Measurements from ENCODE around the gene ITGBL1.

ITGBL1 gene

GRCh38 chr13:101697745-101698144 is 245.3 kb downstream of the ITGBL1 start:
- DNase-seq (ENCODE audit: low read depth, low spot score) = no peak

DNA sequence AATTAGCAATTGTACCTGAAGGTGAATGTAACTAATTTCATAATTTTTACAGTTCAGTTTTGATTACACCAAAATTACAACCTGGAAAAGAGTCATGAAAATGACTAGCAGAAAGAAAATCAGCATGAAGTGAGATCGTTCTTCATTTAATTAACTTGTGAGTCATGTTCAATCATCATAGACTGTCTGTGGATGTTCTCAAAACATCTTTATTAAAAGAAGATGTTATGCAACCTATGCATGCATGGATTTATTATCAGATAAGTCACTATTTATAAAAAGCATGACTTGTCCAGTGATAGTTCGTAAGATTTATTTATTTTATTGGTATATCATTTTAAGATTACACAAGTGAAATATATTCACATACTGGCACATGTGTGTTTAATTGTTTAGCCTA is 245.9 kb downstream of the ITGBL1 start:
- no peak for DNase-seq (ENCODE audit: low read depth, low spot score)

GRCh38 chr13:101700598-101700997 is 248.1 kb downstream of the ITGBL1 start:
- no peak for DNase-seq (ENCODE audit: low read depth, low spot score)

DNA sequence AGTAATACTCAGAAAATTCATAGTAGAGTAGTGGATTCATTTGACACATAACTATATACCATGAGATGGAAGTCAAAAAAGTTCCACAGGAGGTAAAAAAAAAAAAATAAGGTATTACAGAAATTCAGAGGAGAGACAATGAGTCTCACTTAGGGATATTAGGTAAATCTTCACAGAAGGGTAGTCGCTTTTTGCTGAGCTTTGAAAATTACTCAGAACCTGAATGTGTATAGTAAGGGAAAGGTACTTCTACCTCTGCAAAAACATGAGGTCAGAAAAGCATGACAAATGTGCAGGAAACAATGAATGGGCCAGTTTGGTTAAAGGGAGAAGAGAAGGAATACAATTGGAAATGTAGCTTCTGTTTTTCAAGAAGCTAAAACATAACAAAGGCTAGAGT is 250.6 kb downstream of the ITGBL1 start:
- DNase-seq (ENCODE audit: low read depth, low spot score) = no peak

DNA sequence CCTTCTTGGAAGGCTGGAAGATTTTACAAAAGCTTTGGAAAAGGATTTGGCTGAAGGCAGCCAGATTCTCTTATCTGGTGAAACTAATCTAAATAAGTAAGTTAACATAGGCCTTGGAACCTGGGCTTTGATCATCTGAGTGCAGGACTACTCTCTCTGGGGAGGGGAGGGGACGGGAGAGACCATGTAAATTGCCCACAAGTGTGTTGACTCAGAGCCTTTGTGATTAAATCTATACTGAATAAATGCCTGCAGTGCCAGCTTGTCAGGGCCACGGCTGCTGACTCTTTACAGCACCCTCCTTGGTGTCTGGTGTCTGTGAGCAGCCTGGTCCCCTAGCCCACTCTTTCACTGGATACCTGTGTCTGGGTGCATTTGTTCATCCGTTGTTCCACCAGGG is 251.4 kb downstream of the ITGBL1 start:
- DNase-seq (ENCODE audit: low read depth, low spot score) = no peak

DNA sequence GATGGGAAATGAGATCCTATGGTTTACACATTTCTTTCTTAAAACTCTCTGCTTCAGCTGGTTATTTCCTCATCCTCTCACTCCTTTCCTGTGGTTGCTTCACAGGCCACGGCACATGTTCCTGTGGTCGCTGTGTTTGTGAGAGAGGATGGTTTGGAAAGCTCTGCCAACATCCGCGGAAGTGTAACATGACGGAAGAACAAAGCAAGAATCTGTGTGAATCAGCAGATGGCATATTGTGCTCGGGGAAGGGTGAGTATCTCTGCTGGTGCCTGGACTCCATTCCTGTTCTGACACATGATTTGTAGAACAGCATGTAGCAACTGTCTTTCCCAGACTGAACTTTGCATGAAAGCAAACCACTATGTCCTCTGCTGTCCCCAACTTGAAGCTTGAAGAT is 254.2 kb downstream of the ITGBL1 start:
- no peak for DNase-seq (ENCODE audit: low read depth, low spot score)

GRCh38 chr13:101707659-101708058 is 255.2 kb downstream of the ITGBL1 start:
- no peak for DNase-seq (ENCODE audit: low read depth, low spot score)

- no peak for DNase-seq (ENCODE audit: low read depth, low spot score)
Measured at GRCh38 chr13:101708115-101708514, 255.6 kb downstream of the ITGBL1 start.

DNA sequence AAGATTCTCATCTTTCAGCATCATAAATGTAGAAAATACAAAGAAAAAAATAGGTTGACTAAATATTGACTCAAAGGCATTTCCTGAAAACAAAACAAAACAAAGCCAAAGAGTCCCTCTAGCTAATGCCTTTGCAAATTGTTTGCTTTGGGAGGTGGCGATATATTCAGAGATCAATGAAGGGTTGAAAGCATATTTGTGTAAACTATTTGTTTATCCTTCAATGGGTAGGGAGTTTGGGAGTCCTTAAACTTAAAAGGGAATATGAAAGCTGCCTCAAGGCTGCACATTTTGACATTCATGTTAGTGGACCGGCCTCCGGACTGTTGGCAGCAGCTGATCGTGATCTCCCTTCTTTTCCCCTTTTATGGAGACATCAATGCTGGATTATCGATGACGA is 257.5 kb downstream of the ITGBL1 start:
- DNase-seq (ENCODE audit: low read depth, low spot score) = no peak

- no peak for DNase-seq (ENCODE audit: low read depth, low spot score)
Measured at GRCh38 chr13:101711307-101712025, 259.0 kb downstream of the ITGBL1 start.

GRCh38 chr13:101712026-101712348 is 259.5 kb downstream of the ITGBL1 start:
- DNase-seq (ENCODE audit: low read depth, low spot score) = no peak

GRCh38 chr13:101714195-101714594 is 261.7 kb downstream of the ITGBL1 start:
- no peak for DNase-seq (ENCODE audit: low read depth, low spot score)

DNA sequence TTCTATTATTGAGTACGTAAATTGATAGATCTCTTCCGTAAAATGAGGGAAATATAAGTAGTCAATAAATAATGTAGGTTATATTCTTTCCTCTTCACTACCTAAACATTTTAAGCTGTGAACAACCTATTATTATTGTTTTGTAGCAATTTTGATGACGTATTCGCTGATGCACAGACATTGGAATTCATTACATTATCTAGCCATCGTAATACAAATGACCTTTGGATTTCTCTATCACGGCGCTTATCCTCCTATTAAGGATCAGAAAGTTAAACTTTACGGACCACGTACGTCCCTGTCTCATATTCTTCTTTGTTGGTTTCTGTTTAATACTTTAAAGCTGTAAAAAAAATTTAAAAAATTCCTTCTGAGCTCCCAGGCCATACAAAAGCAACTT is 264.9 kb downstream of the ITGBL1 start:
- no peak for DNase-seq (ENCODE audit: low read depth, low spot score)

DNA sequence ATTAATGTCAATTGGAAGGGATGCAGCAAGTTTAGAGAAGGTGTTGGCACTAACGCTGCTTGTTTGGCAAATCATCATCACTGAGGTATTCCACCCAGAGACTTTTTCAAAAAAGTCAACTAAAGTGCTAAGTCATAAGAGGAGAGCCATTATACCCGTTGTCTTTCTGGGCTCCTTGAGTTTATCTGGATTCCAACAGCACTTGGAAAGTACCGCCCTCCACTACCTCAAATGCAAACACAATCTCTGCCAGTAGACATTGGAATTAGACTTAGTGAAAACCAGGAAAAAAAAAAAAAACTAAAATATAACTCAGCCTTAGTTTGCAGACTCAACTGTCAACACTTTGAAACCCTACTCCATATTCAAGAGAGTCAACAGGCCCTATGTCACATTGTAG is 266.0 kb downstream of the ITGBL1 start:
- no peak for DNase-seq (ENCODE audit: low read depth, low spot score)

DNA sequence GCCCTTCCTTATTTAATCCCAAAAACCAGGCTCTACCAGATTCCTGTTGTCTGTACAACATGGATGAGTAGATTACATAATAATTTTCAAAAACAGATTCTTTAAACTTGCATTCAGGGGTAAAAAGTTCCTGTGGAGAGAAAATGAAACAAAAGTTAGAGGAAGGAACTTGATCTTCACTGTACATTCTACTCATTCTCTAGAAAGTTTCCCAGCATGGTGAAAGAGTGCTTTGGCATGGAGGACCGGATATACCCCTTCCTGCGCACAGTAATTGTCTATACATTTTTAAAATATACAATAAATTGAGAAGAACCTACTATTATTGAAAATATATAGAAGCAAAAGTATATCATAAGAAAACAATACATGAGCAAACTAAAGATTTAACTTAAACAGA is 274.2 kb downstream of the ITGBL1 start:
- no peak for DNase-seq (ENCODE audit: low read depth, low spot score)

GRCh38 chr13:101727118-101727517 is 274.6 kb downstream of the ITGBL1 start:
- no peak for DNase-seq (ENCODE audit: low read depth, low spot score)

- no peak for DNase-seq (ENCODE audit: low read depth, low spot score)
Measured at GRCh38 chr13:101728021-101728420, 275.5 kb downstream of the ITGBL1 start.

- DNase-seq (ENCODE audit: low read depth, low spot score) = no peak
Measured at GRCh38 chr13:101728615-101729014, 276.1 kb downstream of the ITGBL1 start.

DNA sequence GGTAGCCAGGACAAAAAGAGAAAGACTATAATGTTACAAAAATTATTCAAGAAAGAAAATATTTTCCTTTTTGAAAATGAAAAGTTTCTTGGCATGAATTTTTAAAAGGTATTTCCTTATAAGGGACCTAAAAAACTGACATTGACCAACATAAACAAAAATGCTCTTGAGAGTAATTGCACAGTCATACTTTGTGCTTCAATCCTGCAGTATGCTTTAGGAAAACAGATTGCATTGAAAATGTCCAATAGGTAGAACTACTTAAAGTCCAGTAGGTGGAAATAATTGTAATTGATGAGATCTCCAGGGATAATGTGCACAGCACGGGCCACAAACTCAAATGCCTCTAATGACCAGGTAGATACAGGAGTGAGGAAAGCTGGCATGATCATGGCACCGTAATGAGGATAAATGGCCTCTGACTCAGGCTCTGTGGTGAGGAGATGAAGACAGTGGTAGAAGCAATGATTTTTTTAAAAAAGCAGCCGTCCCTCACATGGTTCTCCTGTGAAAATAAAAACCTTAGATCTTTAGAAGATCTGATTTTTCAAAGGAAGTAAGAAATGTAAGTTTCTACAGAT is 278.0 kb downstream of the ITGBL1 start:
- DNase-seq (ENCODE audit: low read depth, low spot score) = no peak

- no peak for DNase-seq (ENCODE audit: low read depth, low spot score)
Measured at GRCh38 chr13:101736566-101736965, 284.1 kb downstream of the ITGBL1 start.

DNA sequence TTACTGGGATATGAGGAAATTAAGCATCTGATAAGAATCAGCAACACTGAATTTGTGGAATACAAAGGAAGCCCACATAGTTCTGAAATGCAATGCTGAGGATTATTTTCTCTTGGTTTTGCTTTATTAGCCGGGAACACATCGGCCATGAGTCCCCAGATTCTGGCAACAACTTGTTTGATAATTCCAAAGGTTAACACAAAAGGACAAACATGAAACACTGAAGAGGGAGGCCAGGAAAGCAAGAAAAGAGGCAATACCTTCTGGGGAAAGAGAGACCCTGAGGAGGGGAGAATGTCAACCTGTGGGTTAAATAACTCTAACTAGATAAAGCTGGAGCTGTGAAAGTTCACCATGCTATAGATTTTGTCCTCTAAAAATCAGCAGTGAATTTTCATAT is 285.9 kb downstream of the ITGBL1 start:
- no peak for DNase-seq (ENCODE audit: low read depth, low spot score)

- DNase-seq (ENCODE audit: low read depth, low spot score) = no peak
Measured at GRCh38 chr13:101739382-101740178, 287.1 kb downstream of the ITGBL1 start.

GRCh38 chr13:101746513-101746912 is 294.0 kb downstream of the ITGBL1 start:
- DNase-seq (ENCODE audit: low read depth, low spot score) = no peak
